CD14-positive monocyte (primary cell): ENCODE data around the gene ABCC5. TPM values are rescaled to one million over a fixed set of nuclear protein-coding genes. Genes with fewer than 3 reads are reported as not detected.
A peak's percentile ranks its signal among the peaks of the same experiment; 100 is the strongest.

ENCODE experiments used
- DNase-seq, 3 donors: peaks; one replicate each; pipeline ENCODE4 v3.0.0-alpha.2; 2011 to 2022
- H2AFZ ChIP-seq: 2 replicates; pipeline ENCODE4 v1.6.0; 2012; ENCODE audit warnings: mild to moderate bottlenecking, low read depth, low read length, inconsistent platforms; ENCODE audit not compliant: insufficient read depth, poor library complexity, severe bottlenecking
- H3K27ac ChIP-seq, 2 donors: 1 replicate in 1 of 2; 2 replicates in 1 of 2; pipeline ENCODE4 v1.5.1; 2012 to 2013; ENCODE audit warnings: low read length in 2 of 2, control low read depth in 1 of 2, inconsistent platforms in 1 of 2, low read depth in 1 of 2, mild to moderate bottlenecking in 1 of 2
- H3K27me3 ChIP-seq, 2 donors: one replicate each; pipeline versions ENCODE4 v1.6.0 to v1.6.1; 2011 to 2013; ENCODE audit warnings: low read length in 2 of 2; ENCODE audit not compliant: control insufficient read depth in 2 of 2, insufficient read depth in 2 of 2
- H3K36me3 ChIP-seq, 2 donors: replicated peaks in 1 of 2; 1 replicate in 1 of 2; 2 replicates in 1 of 2; pipeline versions ENCODE4 v1.5.1 to v1.6.1; 2012 to 2013; ENCODE audit warnings: low read length in 2 of 2, control low read depth in 1 of 2, inconsistent platforms in 1 of 2, mild to moderate bottlenecking in 1 of 2; ENCODE audit not compliant: insufficient read depth in 2 of 2, control insufficient read depth in 1 of 2
- H3K4me1 ChIP-seq, 2 donors: 1 replicate in 1 of 2; 2 replicates in 1 of 2; pipeline versions ENCODE4 v1.5.1 to v1.6.1; 2012 to 2013; ENCODE audit warnings: low read length in 2 of 2, control low read depth in 1 of 2, inconsistent platforms in 1 of 2, mild to moderate bottlenecking in 1 of 2, moderate library complexity in 1 of 2; ENCODE audit not compliant: insufficient read depth in 2 of 2, control insufficient read depth in 1 of 2
- H3K4me2 ChIP-seq: replicated peaks from 2 replicates; pipeline ENCODE3; 2012; ENCODE audit warnings: low read length, moderate library complexity, mild to moderate bottlenecking; ENCODE audit not compliant: poor library complexity, severe bottlenecking; ENCODE audit errors: extremely low read depth
- H3K4me3 ChIP-seq, 3 experiments: fragments of 200-600 bp in 1 of 3; sonication (generic) in 1 of 3; replicated peaks in 1 of 3; 1 replicate in 2 of 3; 2 replicates in 1 of 3; pipeline ENCODE4 v1.5.1; 2011 to 2013; ENCODE audit warnings: low read length in 3 of 3, mild to moderate bottlenecking in 3 of 3, control low read depth in 2 of 3, low read depth in 2 of 3, inconsistent platforms in 1 of 3, moderate library complexity in 1 of 3
- H3K79me2 ChIP-seq: 2 replicates; pipeline ENCODE4 v1.6.0; 2012; ENCODE audit warnings: mild to moderate bottlenecking, control low read depth, inconsistent platforms, low read length, moderate library complexity; ENCODE audit not compliant: insufficient read depth
- H3K9ac ChIP-seq: 2 replicates; pipeline ENCODE4 v1.6.0; 2017; ENCODE audit warnings: low read length, mild to moderate bottlenecking; ENCODE audit not compliant: insufficient read depth, poor library complexity, severe bottlenecking
- H3K9me3 ChIP-seq, 2 donors: replicated peaks in 1 of 2; 1 replicate in 1 of 2; 2 replicates in 1 of 2; pipeline versions ENCODE4 v1.5.1 to v1.6.1; 2012 to 2013; ENCODE audit warnings: low read length in 2 of 2, control low read depth in 1 of 2; ENCODE audit not compliant: control insufficient read depth in 1 of 2, insufficient read depth in 1 of 2
- H4K20me1 ChIP-seq: 2 replicates; pipeline ENCODE4 v1.6.0; 2012; ENCODE audit warnings: mild to moderate bottlenecking, low read length, control low read depth, moderate library complexity; ENCODE audit not compliant: insufficient read depth
- H3K27ac Mint-ChIP-seq, 7 donors: one replicate each; pipeline ENCODE4 v1.8.0; 2020; ENCODE audit warnings: mild to moderate bottlenecking in 7 of 7, mixed read lengths in 7 of 7, moderate library complexity in 6 of 7, inconsistent platforms in 2 of 7
- H3K27me3 Mint-ChIP-seq, 3 donors: one replicate each; pipeline ENCODE4 v1.8.0; 2021 to 2022; ENCODE audit warnings: low read depth in 3 of 3, mild to moderate bottlenecking in 3 of 3, mixed read lengths in 3 of 3, moderate library complexity in 3 of 3, inconsistent platforms in 1 of 3
- H3K36me3 Mint-ChIP-seq, 2 donors: one replicate each; pipeline ENCODE4 v1.8.0; 2020; ENCODE audit warnings: mixed read lengths in 2 of 2, inconsistent platforms in 1 of 2, mild to moderate bottlenecking in 1 of 2
- H3K4me1 Mint-ChIP-seq: one replicate; pipeline ENCODE4 v1.8.0; 2020; ENCODE audit warnings: mild to moderate bottlenecking, mixed read lengths
- H3K4me3 Mint-ChIP-seq, 2 donors: one replicate each; pipeline ENCODE4 v1.8.0; 2020; ENCODE audit warnings: mild to moderate bottlenecking in 2 of 2, mixed read lengths in 2 of 2, moderate library complexity in 1 of 2
- H3K9me3 Mint-ChIP-seq, 7 donors: one replicate each; pipeline ENCODE4 v1.8.0; 2020 to 2022; ENCODE audit warnings: mixed read lengths in 7 of 7, mild to moderate bottlenecking in 6 of 7, moderate library complexity in 6 of 7, inconsistent platforms in 2 of 7
- WGBS: methylation state at CpG from one replicate; pipeline ENCODE4 v1.1.5; 2013; ENCODE audit warnings: missing lambda C conversion rate; ENCODE audit not compliant: insufficient coverage; 5-methylcytosine and 5-hydroxymethylcytosine counted together
- intact Hi-C, 2 donors: fragments of 100-400 bp; cut with micrococcal nuclease; formaldehyde crosslinking; loops; one replicate each; pipeline versions ENCODE4 v1.15.0 to v1.15.1; 2023
- polyA plus RNA-seq, 3 donors: library from polyadenylated mRNA; depleted of rRNA in 1 of 3; unstranded in 2 of 3; stranded (reverse) in 1 of 3; fragments of 300-500 nt in 2 of 3; fragments of >200 nt in 1 of 3; fragmentation: Illumina TruSeq in 2 of 3; gene quantifications; 1 replicate in 2 of 3; 2 replicates in 1 of 3; pipeline ENCODE4 v1.2.3, GENCODE V29; 2012 to 2021
- TF ChIP-seq, protein P1 (sequence below): fragments of 200-600 bp; IDR thresholded peaks from one replicate; pipeline ENCODE4 v1.8.0; 2022; ENCODE audit warnings: antibody characterized with exemption, mild to moderate bottlenecking

Gene ABCC5
- polyA plus RNA-seq, 3 donors = 6.2 to 30.9 (median 7.7) TPM

DNA sequence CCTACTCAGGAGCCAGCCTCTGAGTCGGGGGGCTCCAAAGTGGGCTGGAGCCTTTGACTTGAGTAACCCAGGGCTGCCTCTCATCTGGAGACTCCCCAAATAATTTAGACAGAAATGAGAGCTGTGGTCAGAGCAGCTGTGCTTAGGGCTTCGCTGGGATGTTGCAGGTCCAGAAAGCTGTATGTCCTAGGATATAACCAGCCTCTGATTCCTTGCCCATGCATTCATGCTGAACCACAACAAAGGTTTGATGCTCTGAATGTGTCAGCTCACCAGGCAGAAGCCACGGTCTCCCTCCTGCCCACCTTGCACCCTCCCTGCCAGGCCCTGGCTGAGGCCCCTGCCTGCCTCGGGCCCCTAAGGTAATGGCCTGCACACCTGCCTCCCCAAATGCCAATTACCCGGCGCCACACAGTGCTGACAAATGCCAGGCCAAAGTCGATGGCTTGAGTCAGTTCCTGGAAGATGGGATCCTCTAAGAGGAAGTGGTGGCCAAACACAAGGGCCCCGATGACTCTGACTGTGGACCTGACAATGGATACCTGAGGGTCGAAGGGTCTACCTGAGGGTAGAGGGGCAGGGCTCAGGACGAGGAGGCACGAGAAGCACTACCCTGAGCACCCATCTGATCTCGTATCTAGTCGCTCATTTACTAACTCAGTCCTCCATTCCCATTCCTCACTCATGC, 111.3 kb downstream of the ABCC5 start:
- TF ChIP-seq, protein P1, sequence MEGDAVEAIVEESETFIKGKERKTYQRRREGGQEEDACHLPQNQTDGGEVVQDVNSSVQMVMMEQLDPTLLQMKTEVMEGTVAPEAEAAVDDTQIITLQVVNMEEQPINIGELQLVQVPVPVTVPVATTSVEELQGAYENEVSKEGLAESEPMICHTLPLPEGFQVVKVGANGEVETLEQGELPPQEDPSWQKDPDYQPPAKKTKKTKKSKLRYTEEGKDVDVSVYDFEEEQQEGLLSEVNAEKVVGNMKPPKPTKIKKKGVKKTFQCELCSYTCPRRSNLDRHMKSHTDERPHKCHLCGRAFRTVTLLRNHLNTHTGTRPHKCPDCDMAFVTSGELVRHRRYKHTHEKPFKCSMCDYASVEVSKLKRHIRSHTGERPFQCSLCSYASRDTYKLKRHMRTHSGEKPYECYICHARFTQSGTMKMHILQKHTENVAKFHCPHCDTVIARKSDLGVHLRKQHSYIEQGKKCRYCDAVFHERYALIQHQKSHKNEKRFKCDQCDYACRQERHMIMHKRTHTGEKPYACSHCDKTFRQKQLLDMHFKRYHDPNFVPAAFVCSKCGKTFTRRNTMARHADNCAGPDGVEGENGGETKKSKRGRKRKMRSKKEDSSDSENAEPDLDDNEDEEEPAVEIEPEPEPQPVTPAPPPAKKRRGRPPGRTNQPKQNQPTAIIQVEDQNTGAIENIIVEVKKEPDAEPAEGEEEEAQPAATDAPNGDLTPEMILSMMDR = no peak
- Histone ChIP-seq H3K4me1 (no peaks in the 10 kb centered on the region), H3K27me3 (no peaks in the 10 kb centered on the region), H3K4me2 (no peak overlapping the region), H3K9ac (no peak overlapping the region), H3K36me3 (no peaks in the 10 kb centered on the region), H3K79me2 (no peaks in the 10 kb centered on the region), H3K27ac (no peak overlapping the region), H2AFZ (no peak overlapping the region), H3K4me3 (no peak overlapping the region), H3K9me3 (no peaks in the 10 kb centered on the region), H4K20me1 (no peaks in the 10 kb centered on the region)
- no peaks in the 10 kb centered on the region for H3K36me3 Mint-ChIP-seq
- DNase-seq = no peak
- H3K4me1 Mint-ChIP-seq = no peaks in the 10 kb centered on the region
- intact Hi-C loops = no loop called here
- H3K4me3 Mint-ChIP-seq = no peak overlapping the region
- WGBS = 90% methylated on average over 12 of the region's 13 CpGs
- H3K27me3 Mint-ChIP-seq = peaks cover 3 to 11% (median 6%) of the 10 kb centered on the region in 3 donors
- no peak overlapping the region for H3K27ac Mint-ChIP-seq
- H3K9me3 Mint-ChIP-seq = no peaks in the 10 kb centered on the region

DNA sequence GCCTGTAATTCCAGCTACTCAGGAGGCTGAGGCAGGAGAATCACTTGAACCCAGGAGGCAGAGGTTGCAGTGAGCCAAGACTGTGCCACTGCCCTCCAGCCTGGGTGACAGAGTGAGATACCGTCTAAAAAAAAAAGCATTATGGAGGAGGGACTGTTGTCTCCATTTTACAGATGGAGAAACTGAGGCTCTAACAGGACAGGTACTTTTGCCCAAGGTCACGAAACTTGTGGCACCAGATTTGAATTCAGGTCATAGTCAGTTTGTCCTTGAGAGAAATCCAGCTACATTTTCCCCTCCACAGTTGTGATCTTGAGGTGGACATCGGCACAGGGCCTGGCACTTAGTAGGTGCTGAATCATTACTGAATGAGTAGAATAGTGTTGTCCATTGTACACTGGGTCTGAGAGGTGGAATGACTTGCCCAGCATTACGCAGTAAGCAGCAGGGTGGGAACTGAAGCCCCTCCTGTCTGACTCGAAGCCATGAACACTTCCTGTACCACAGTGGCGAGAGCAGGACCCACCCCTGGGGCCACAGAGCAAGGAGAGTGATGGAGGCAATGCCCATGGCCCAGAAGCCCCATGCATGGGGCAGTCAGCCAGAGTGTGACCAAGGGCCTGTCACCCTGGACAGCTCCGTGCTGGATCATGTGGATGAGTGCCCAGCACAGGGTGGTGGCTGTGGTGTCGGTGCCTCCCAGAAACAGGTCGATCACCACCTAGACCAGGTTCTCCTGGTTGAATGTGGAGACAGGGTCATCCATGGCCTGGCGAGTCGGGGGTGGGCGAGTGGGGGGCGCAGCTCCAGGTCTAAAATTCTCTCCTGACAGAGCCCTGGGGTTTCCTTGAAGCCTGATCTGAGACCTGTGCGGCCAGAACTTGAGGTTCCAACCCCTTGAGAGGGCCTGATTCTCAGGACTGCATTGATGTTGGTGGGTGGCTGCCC, 112.6 kb downstream of the ABCC5 start:
- H3K4me1 ChIP-seq = no peaks in the 10 kb centered on the region
- intact Hi-C loops = no loop called here
- H3K4me2 ChIP-seq = no peak overlapping the region
- no peaks in the 10 kb centered on the region for H3K27me3 ChIP-seq
- no peak overlapping the region for H3K4me3 ChIP-seq
- TF ChIP-seq, protein P1 = no peak
- H2AFZ ChIP-seq = no peak overlapping the region
- no peak overlapping the region for H3K4me3 Mint-ChIP-seq
- no peak for DNase-seq
- no peaks in the 10 kb centered on the region for H3K36me3 ChIP-seq
- H3K27ac Mint-ChIP-seq = peak overlapping the region in 1 of 7 donors; percentile 64
- H3K9me3 Mint-ChIP-seq = peaks cover 0 to 3% (median 0%) of the 10 kb centered on the region in 7 donors
- H3K27me3 Mint-ChIP-seq = peaks cover 6 to 13% (median 9%) of the 10 kb centered on the region in 3 donors
- no peak overlapping the region for H3K9ac ChIP-seq
- no peaks in the 10 kb centered on the region for H3K9me3 ChIP-seq
- 81% methylated on average over 11 of the region's 14 CpGs for WGBS
- no peaks in the 10 kb centered on the region for H4K20me1 ChIP-seq
- H3K4me1 Mint-ChIP-seq = no peaks in the 10 kb centered on the region
- H3K79me2 ChIP-seq = no peaks in the 10 kb centered on the region
- no peaks in the 10 kb centered on the region for H3K36me3 Mint-ChIP-seq
- H3K27ac ChIP-seq = no peak overlapping the region
